Fibroblast of pulmonary artery (primary cell): Measurements from ENCODE around the gene ATAD3C.
"Not testable (repeated sequence)": the region's sequence is repeated elsewhere in the genome, so short reads cannot be mapped to it uniquely, and the experiment has no call there.

ENCODE experiments used
- DNase-seq: peaks from one replicate; pipeline ENCODE4 v3.0.0-alpha.2; 2010; ENCODE audit warnings: low read depth
- H3K4me3 ChIP-seq: replicated peaks from 2 replicates; pipeline ENCODE4 v1.5.1; 2011; ENCODE audit warnings: low read depth, mild to moderate bottlenecking, control low read depth, low read length, moderate library complexity
- CTCF ChIP-seq: IDR thresholded peaks from 2 replicates; pipeline ENCODE4 v1.5.1; 2011; ENCODE audit warnings: mild to moderate bottlenecking, control low read depth, low read length, inconsistent platforms; ENCODE audit errors: missing control alignments

ATAD3C gene

GRCh38 chr1:1442069-1442770 is 7.3 kb upstream of the ATAD3C start:
- DNase-seq, result no peak
- no peak overlapping the region for H3K4me3 ChIP-seq
- TF ChIP-seq CTCF, result no peak

DNA sequence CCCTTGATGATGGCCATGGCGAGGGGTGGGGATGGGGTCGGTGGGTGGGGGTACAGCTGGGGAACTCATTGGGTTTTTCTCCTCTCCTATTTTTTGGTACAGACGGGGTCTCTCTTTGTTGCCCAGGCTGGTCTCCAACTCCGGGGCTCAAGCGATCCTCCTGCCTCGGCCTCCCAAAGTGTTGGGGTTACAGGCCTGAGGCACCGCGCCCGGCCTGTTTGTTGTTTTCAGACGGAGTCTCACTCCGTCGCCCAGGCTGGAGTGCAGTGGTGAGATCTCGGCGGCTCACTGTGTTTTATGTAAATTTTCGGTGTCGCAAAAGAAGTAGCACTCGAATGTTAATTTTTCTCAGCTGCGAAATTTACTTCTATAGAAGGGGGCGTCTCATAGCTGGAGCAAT is 2.9 kb upstream of the ATAD3C start:
- H3K4me3 ChIP-seq, DNase-seq: not testable (repeated sequence)

GRCh38 chr1:1450616-1451015 is 1.1 kb downstream of the ATAD3C start:
- H3K4me3 ChIP-seq, DNase-seq: not testable (repeated sequence)

DNA sequence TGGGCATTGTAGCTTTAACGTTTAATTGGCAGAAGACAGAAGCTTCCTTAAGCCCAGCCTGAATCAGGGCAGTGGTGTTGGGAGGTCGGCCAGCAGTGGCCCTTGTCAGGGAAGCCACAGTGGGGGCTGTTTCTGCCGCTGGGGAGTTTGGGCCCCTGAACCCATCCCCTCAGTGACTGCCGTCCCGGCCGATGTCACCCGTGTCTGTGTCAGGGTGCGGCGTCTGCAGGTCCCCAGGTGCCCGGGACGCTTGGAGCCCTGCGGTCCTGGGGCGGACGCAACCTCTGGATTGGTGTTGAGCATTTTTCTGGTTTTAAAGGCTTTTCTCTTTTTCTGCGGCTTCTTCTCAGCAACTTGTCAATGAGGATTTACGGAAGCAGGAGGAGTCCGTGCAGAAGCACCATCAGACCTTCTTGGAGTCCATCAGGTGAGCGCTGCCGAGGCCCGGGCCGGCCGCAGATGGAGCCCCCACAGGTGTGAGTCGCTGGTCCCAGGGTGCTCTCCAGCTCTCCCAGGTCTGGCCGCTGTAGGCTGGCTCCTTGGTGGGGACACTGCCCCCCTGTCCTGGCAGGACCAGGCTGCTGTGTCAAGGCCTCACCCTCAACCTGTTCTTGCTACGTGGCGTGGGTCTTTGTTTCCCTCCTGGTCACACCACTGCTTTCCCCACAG is 2.3 kb downstream of the ATAD3C start:
- no peak for TF ChIP-seq CTCF
- DNase-seq, result no peak
- no peak overlapping the region for H3K4me3 ChIP-seq

DNA sequence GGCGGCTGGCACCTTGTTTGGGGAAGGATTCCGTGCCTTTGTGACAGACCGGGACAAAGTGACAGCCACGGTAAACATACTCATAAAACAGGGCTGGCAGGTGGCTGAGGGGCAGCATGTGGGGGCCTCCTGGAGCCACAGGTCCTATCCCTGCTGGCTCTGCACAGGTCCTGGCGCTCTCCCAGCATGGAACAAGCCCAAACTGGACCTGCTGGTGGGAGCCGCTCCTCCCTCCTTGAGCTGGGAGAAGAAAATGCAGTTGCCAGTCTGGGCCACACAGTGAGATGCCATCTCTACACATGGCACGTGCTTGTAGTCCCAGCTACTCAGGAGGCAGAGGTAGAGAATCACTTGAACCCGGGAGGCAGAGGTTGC is 2.9 kb downstream of the ATAD3C start:
- not testable (repeated sequence) for H3K4me3 ChIP-seq, DNase-seq

DNA sequence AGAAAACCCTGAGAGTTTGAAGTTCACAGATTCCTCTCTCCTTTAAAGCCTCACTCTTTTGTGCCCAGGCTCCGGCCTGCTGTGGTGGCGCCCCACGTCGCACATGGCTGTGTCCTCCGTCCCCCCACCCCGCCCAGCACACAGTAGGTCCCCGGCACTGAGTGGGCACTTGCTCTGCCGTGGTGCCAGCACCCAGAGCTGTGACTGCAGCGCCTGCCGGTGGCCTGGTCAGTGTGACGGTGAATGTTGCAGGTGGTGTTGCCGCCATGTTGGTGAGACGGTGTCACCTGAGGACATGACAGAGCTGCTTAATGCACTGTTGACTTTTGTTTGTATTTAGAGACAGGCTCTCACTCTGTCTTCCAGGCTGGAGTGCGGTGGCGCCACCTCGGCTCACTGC is 3.4 kb downstream of the ATAD3C start:
- no peak for DNase-seq
- no peak for TF ChIP-seq CTCF
- H3K4me3 ChIP-seq, result no peak overlapping the region

GRCh38 chr1:1454286-1455056 is 5.0 kb downstream of the ATAD3C start:
- not testable (repeated sequence) for H3K4me3 ChIP-seq

DNA sequence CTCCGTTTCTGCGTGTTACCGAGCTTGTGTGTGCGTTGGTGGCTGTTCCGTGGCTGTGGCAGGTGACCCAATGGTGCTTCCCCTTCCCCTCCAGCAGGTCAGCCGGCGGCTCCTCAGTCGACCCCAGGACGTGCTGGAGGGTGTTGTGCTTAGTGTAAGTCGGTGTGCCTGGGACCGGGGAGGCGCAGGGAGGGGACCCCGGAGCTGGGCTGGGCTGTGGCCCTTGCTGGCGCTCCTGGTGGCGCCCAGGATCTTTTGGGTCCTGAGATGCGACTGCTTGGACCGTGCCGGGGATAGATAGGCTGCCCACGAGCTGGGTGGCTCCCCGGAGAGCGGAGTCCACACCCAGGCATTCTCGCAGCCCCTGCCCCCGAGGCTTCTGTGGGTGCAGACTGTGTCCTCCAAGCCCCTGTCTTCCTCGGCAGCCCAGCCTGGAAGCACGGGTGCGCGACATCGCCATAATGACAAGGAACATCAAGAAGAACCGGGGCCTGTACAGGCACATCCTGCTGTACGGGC is 5.9 kb downstream of the ATAD3C start:
- no peak for DNase-seq
- no peak overlapping the region for H3K4me3 ChIP-seq
- TF ChIP-seq CTCF, result no peak

More at GRCh38 chr1:1454286-1455056, 5.0 kb downstream of the ATAD3C start:
- DNase-seq, result not testable (repeated sequence)

DNA sequence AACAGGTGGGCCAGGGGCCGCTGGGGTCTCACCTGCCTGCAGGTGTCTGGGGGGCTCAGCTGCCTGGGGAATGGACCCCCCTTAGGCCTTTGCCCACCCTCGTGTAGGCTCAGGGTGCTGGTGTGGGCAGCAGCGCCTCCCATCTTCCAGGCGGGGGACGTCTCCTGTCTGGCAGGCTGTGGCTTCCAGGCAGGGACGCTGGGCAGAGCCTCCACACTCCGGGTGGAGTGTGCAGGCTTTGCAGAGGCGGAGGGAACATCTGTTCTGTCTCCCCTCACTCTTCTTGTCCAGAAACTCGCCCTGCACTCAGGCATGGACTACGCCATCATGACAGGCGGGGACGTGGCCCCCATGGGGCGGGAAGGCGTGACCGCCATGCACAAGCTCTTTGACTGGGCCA is 6.4 kb downstream of the ATAD3C start:
- not testable (repeated sequence) for H3K4me3 ChIP-seq, DNase-seq

GRCh38 chr1:1456683-1457255 is 7.3 kb downstream of the ATAD3C start:
- not testable (repeated sequence) for DNase-seq, H3K4me3 ChIP-seq

DNA sequence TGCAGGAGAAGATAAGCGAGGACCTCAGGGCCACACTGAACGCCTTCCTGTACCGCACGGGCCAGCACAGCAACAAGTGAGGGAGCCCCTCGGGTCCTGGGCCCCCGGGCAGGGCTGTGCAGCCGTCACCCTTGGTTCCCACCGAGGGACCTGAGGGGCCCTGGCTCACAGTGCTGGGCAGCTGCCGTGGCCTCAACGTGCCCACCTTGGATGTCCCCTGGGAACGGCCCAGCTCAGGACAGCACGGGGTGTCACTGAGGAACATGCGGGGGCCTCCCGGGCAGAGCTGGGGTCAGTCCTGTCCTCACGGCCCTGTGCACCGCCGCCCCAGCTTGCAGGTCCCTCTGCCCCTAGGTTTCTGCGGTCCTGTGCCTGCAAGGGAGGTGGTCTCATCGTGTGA is 9.7 kb downstream of the ATAD3C start:
- not testable (repeated sequence) for DNase-seq, H3K4me3 ChIP-seq

DNA sequence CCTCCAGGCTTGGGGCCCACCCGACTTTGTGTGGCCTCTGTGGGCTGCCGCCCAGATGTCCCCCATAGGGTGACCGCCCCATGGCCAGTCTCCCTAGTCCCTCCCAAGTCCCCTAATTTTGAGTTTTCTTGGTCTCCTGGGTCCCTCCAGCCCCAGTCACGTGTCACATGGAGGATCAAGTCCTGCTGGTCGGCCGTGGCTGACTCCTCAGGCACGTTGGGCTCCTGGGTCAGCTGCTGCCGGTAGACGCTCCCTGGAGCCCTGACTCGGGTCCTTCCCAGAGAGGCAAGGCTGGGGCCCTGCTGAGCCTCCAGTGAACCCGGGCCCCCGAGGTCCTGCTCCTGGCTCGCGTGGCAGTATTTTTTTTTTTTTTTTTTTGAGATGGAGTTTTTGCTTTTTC is 10.2 kb downstream of the ATAD3C start:
- DNase-seq, H3K4me3 ChIP-seq: not testable (repeated sequence)
